Adrenal gland (tissue), 5 donors: ENCODE results near the gene CROCC.

ENCODE experiments used
- POLR2A ChIP-seq, 2 donors: fragments of 450-650 bp; IDR thresholded peaks; one replicate each; pipeline ENCODE4 v1.6.1; 2017; ENCODE audit warnings: antibody characterized with exemption in 2 of 2, mild to moderate bottlenecking in 2 of 2, moderate library complexity in 1 of 2
- TF ChIP-seq, protein P1 (sequence below), 6 experiments: fragments of 450-650 bp in 4 of 6; fragments of 200-600 bp in 2 of 6; sonication (generic) in 1 of 6; IDR thresholded peaks; 1 replicate in 5 of 6; 2 replicates in 1 of 6; pipeline versions ENCODE4 v1.5.1 to v1.8.0; 2016 to 2021; ENCODE audit warnings: antibody characterized with exemption in 6 of 6, mild to moderate bottlenecking in 2 of 6, moderate library complexity in 1 of 6
- donor health status: DM: no; HTN: no; CAD: no.

GRCh38 chr1:16969651-16970050, 47.9 kb downstream of the CROCC start:
- TF ChIP-seq POLR2A (IDR thresholded peaks at IDR 0.05): no peak
- TF ChIP-seq, protein P1, sequence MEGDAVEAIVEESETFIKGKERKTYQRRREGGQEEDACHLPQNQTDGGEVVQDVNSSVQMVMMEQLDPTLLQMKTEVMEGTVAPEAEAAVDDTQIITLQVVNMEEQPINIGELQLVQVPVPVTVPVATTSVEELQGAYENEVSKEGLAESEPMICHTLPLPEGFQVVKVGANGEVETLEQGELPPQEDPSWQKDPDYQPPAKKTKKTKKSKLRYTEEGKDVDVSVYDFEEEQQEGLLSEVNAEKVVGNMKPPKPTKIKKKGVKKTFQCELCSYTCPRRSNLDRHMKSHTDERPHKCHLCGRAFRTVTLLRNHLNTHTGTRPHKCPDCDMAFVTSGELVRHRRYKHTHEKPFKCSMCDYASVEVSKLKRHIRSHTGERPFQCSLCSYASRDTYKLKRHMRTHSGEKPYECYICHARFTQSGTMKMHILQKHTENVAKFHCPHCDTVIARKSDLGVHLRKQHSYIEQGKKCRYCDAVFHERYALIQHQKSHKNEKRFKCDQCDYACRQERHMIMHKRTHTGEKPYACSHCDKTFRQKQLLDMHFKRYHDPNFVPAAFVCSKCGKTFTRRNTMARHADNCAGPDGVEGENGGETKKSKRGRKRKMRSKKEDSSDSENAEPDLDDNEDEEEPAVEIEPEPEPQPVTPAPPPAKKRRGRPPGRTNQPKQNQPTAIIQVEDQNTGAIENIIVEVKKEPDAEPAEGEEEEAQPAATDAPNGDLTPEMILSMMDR (IDR thresholded peaks at IDR 0.05): no peak
